ENCODE data around the gene CACNA2D3.
"Not testable (repeated sequence)": the region's sequence is repeated elsewhere in the genome, so short reads cannot be mapped to it uniquely, and the experiment has no call there.

CACNA2D3 gene

DNA sequence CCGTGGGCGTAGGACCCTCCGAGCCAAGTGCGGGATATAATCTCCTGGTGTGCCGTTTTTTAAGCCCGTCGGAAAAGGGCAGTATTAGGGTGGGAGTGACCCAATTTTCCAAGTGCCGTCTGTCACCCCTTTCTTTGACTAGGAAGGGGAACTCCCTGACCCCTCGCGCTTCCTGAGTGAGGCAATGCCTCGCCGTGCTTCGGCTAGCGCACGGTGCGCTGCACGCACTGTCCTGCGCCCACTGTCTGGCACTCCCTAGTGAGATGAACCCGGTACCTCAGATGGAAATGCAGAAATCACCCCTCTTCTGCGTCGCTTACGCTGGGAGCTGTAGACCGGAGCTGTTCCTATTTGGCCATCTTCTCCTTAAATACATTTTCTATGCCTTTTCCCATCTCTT, 342.2 kb downstream of the CACNA2D3 start:
- H3K4me3 ChIP-seq (ENCODE audit: low read depth, low read length); H3K27me3 ChIP-seq (ENCODE audit: control insufficient read depth, insufficient read depth, low read length); H3K36me3 ChIP-seq (ENCODE audit: control insufficient read depth, insufficient read depth, low read length); H3K4me1 ChIP-seq (ENCODE audit: control insufficient read depth, insufficient read depth, low read length); H3K9ac ChIP-seq (ENCODE audit: low read depth, low read length); H3K9me3 ChIP-seq (ENCODE audit: control insufficient read depth, insufficient read depth, low read length): not testable (repeated sequence)

DNA sequence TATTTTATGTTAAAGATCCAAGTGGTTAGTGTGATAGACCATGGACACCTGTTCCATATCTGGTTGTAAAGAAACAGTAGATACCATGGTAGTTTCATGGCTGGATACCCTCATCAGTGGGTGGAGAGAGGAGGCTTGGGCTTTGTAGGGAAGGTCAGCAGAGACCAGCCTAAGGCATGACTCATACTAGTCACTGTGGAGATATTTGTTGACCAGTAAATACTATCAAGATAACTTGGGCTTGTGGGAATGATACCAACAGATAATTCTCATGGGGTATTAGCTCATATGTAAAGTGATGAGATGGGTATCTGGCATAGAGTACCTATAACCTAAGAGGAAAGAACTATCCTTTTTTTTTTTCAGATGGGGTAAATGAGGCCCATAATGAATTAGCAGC, 354.5 kb downstream of the CACNA2D3 start:
- no peaks in the 10 kb centered on the region for H3K9me3 ChIP-seq (ENCODE audit: control insufficient read depth, insufficient read depth, low read length)

DNA sequence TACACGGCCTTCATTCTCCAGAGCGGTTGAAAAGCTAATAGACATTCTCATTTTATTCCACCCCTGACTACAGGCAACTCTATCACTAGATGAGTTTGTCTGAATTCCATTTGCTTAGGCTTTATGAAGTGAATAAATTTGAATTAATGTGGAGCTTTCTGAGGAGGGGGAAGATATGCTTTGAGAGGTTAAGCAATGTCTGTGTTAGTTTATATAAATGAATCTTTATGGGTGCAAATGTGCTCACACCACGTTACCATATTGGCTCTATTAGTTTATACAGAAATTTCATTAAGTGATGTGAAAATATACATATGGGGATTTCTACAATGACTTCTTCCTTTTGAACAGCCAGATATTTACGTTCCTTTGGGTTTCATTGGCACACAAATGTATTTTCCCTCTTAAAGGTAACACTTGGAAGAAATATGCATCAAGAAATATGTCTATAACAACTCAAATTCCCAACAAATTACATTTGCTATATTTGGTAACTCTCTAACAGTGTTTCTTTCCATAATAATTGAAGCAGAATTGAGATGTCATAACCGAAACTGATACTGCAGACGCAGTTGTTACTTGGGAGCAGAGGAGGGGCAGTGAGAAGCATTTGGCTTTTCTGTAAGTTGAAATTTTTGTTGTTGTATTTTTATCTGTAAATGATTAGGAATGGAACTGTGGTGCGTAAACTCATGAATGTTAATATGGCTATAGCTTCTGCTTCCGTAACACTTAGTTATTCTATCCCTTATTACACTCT, 359.4 kb downstream of the CACNA2D3 start:
- Histone ChIP-seq H3K9me3 (ENCODE audit: control insufficient read depth, insufficient read depth, low read length) (no peaks in the 10 kb centered on the region), H3K4me3 (ENCODE audit: low read depth, low read length) (no peak overlapping the region)

More for the DNA sequence above, 354.5 kb downstream of the CACNA2D3 start:
- Histone ChIP-seq H3K4me1 (ENCODE audit: control insufficient read depth, insufficient read depth, low read length) (no peaks in the 10 kb centered on the region), H3K9ac (ENCODE audit: low read depth, low read length) (no peak overlapping the region), H3K27me3 (ENCODE audit: control insufficient read depth, insufficient read depth, low read length) (no peaks in the 10 kb centered on the region), H3K4me3 (ENCODE audit: low read depth, low read length) (no peak overlapping the region), H3K36me3 (ENCODE audit: control insufficient read depth, insufficient read depth, low read length) (no peaks in the 10 kb centered on the region)

DNA sequence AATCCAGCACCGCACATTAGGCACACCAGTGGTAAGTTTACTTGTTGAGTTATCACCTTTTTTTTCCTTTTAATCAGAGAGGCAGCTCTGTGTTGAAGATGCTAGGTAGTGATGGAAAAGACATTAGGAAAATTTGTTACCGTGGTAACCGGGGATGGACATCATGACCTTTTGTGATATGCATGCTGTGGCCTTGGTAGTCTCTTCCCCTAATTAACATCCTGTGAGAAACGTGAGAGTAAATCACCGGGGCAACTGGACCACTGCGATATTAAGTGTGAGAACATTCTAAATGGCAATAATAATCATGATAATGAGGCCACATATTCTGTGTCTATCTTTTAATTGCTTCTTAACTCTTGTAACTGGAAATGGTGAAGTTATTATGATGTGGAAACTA, 362.0 kb downstream of the CACNA2D3 start:
- no peaks in the 10 kb centered on the region for H3K9me3 ChIP-seq (ENCODE audit: control insufficient read depth, insufficient read depth, low read length)
- no peak overlapping the region for H3K4me3 ChIP-seq (ENCODE audit: low read depth, low read length)
- no peak overlapping the region for H3K9ac ChIP-seq (ENCODE audit: low read depth, low read length)
- no peaks in the 10 kb centered on the region for H3K36me3 ChIP-seq (ENCODE audit: control insufficient read depth, insufficient read depth, low read length)
- H3K27me3 ChIP-seq (ENCODE audit: control insufficient read depth, insufficient read depth, low read length): no peaks in the 10 kb centered on the region
- no peaks in the 10 kb centered on the region for H3K4me1 ChIP-seq (ENCODE audit: control insufficient read depth, insufficient read depth, low read length)

More for the DNA sequence above, 359.4 kb downstream of the CACNA2D3 start:
- no peaks in the 10 kb centered on the region for H3K36me3 ChIP-seq (ENCODE audit: control insufficient read depth, insufficient read depth, low read length)
- H3K27me3 ChIP-seq (ENCODE audit: control insufficient read depth, insufficient read depth, low read length): no peaks in the 10 kb centered on the region
- no peak overlapping the region for H3K9ac ChIP-seq (ENCODE audit: low read depth, low read length)
- no peaks in the 10 kb centered on the region for H3K4me1 ChIP-seq (ENCODE audit: control insufficient read depth, insufficient read depth, low read length)

DNA sequence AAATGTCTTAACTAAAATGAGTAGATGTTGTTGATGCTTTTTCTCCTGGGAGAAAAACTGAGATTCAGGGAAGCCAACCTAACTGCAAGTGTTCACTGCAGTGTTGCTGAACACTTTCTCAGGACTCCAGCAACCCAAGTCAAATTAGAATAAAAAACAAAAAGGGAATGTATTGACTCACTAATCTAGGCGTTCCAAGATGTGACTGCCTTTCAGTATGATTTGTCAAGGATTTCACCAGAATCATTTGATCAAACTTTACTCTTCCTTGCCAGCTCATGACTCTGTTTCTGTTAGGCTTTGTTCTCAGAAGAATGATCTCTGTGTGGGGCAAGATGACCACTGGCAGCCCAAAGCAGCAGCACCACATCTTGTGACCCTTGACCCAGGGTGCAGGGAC, 364.0 kb downstream of the CACNA2D3 start:
- Histone ChIP-seq H3K9me3 (ENCODE audit: control insufficient read depth, insufficient read depth, low read length) (no peaks in the 10 kb centered on the region), H3K4me3 (ENCODE audit: low read depth, low read length) (no peak overlapping the region), H3K4me1 (ENCODE audit: control insufficient read depth, insufficient read depth, low read length) (no peaks in the 10 kb centered on the region), H3K36me3 (ENCODE audit: control insufficient read depth, insufficient read depth, low read length) (no peaks in the 10 kb centered on the region), H3K27me3 (ENCODE audit: control insufficient read depth, insufficient read depth, low read length) (no peaks in the 10 kb centered on the region), H3K9ac (ENCODE audit: low read depth, low read length) (no peak overlapping the region)

DNA sequence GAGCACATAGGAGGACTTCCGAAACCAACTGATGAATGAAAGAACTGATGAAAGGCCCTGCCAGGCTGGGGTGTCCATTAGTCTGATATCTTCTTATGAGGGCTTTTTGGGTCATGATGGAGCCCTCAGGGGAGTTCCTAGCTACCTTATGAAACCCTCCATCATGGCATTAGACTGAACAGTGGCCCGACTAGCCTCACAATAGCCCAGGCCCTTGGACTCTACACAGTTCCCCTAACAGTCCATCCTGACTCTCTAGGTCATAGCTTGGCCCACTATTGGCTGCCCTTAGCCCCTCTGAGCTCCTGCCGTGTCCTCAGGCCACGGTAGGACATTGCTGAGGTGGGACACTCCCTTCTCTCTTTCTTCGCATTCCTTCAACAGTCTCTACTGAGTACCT, 365.9 kb downstream of the CACNA2D3 start:
- Histone ChIP-seq H3K9ac (ENCODE audit: low read depth, low read length) (no peak overlapping the region), H3K36me3 (ENCODE audit: control insufficient read depth, insufficient read depth, low read length) (no peaks in the 10 kb centered on the region), H3K27me3 (ENCODE audit: control insufficient read depth, insufficient read depth, low read length) (no peaks in the 10 kb centered on the region), H3K4me3 (ENCODE audit: low read depth, low read length) (no peak overlapping the region), H3K9me3 (ENCODE audit: control insufficient read depth, insufficient read depth, low read length) (no peaks in the 10 kb centered on the region), H3K4me1 (ENCODE audit: control insufficient read depth, insufficient read depth, low read length) (no peaks in the 10 kb centered on the region)

DNA sequence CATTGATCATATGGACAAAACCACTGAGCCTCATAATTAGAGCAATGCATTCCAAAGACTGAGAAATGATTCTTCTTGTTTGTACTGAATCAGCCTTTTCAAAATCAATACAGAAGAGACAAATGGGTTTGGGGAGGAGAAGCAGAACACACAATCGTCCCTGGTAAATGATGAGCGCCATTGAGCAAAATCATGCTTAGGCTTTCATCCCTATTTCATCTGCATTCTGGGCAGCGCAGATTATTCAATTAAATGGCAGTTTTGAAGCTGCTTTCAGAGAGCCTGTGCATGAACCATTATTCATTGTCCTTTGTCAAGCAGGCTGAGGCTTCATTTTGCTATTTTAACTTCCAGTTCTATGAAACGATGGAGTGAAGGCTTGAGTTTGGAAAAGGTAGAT, 371.9 kb downstream of the CACNA2D3 start:
- Histone ChIP-seq H3K36me3 (ENCODE audit: control insufficient read depth, insufficient read depth, low read length) (no peaks in the 10 kb centered on the region), H3K9me3 (ENCODE audit: control insufficient read depth, insufficient read depth, low read length) (no peaks in the 10 kb centered on the region), H3K4me1 (ENCODE audit: control insufficient read depth, insufficient read depth, low read length) (no peaks in the 10 kb centered on the region), H3K27me3 (ENCODE audit: control insufficient read depth, insufficient read depth, low read length) (no peaks in the 10 kb centered on the region), H3K4me3 (ENCODE audit: low read depth, low read length) (no peak overlapping the region), H3K9ac (ENCODE audit: low read depth, low read length) (no peak overlapping the region)

DNA sequence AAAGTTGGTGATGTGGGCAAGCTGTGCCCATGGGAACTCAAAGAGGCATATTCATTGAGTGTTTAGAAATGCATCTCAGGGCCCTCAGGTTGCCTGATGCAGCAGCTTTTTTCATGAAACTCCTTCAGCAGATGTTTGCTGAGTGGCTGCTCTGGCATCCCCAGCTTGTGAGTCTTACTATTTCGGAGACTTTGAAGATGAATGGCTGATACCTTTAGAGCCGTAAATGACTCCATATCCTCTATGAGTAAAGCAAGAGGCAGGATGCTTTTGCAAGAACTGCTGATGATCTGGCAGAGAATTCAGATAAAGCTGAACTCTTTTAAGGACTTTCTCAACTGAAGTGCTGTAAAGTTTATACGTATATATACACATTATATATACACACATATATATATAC, 384.3 kb downstream of the CACNA2D3 start:
- Histone ChIP-seq H3K36me3 (ENCODE audit: control insufficient read depth, insufficient read depth, low read length) (no peaks in the 10 kb centered on the region), H3K4me1 (ENCODE audit: control insufficient read depth, insufficient read depth, low read length) (no peaks in the 10 kb centered on the region), H3K27me3 (ENCODE audit: control insufficient read depth, insufficient read depth, low read length) (no peaks in the 10 kb centered on the region), H3K9me3 (ENCODE audit: control insufficient read depth, insufficient read depth, low read length) (no peaks in the 10 kb centered on the region), H3K9ac (ENCODE audit: low read depth, low read length) (no peak overlapping the region), H3K4me3 (ENCODE audit: low read depth, low read length) (no peak overlapping the region)

DNA sequence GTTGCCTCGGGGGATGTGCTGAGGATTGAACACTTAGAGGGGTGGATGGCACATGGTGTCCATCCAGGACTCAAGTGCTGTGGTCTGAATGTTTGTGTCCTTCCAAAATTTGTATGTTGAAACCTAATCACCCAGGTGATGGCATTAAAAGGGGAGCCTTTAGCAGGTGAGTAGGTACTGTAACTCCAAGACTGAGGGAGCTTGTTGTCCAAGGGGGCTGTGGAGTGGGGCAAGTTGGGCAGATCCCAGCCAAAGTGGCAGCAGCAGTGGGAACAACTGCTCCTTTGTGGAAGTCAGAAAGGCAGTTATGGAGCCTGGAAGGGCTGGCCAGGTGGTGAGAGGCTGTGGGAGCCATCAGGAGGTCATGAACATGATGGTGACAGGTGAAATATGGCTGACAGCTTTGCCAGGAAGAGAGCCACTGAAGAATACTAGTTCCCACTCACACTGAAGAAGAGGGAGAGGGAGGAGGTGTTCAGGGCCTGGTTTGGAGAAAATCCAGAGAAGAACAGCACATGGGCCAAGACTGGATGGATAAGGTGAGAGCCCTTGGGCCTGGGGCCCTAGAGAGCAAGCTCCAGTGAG, 385.6 kb downstream of the CACNA2D3 start:
- Histone ChIP-seq H3K4me1 (ENCODE audit: control insufficient read depth, insufficient read depth, low read length) (no peaks in the 10 kb centered on the region), H3K27me3 (ENCODE audit: control insufficient read depth, insufficient read depth, low read length) (no peaks in the 10 kb centered on the region), H3K9me3 (ENCODE audit: control insufficient read depth, insufficient read depth, low read length) (no peaks in the 10 kb centered on the region), H3K9ac (ENCODE audit: low read depth, low read length) (no peak overlapping the region), H3K36me3 (ENCODE audit: control insufficient read depth, insufficient read depth, low read length) (no peaks in the 10 kb centered on the region), H3K4me3 (ENCODE audit: low read depth, low read length) (no peak overlapping the region)

DNA sequence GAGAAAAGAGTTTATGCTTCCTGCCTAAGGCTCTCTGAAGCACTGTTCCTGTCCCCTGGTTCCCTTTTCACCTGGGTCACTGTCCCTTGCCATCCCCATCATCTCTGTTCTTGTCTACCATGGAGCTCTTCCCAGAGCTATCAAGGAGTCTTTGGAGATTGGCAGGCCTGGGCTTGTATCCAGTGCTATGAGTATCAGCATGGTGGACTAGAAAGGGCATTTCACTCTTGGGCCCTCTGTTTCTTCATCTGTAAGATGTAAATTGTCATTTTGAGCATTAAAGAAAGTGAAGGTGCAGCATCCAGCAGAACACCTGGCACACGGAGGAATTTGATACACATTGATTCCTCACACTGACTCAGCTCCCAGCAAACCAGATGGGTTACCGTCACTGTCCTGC, 388.2 kb downstream of the CACNA2D3 start:
- no peaks in the 10 kb centered on the region for H3K4me1 ChIP-seq (ENCODE audit: control insufficient read depth, insufficient read depth, low read length)
- no peak overlapping the region for H3K4me3 ChIP-seq (ENCODE audit: low read depth, low read length)
- H3K9ac ChIP-seq (ENCODE audit: low read depth, low read length): no peak overlapping the region
- H3K9me3 ChIP-seq (ENCODE audit: control insufficient read depth, insufficient read depth, low read length): no peaks in the 10 kb centered on the region
- no peaks in the 10 kb centered on the region for H3K27me3 ChIP-seq (ENCODE audit: control insufficient read depth, insufficient read depth, low read length)
- no peaks in the 10 kb centered on the region for H3K36me3 ChIP-seq (ENCODE audit: control insufficient read depth, insufficient read depth, low read length)

DNA sequence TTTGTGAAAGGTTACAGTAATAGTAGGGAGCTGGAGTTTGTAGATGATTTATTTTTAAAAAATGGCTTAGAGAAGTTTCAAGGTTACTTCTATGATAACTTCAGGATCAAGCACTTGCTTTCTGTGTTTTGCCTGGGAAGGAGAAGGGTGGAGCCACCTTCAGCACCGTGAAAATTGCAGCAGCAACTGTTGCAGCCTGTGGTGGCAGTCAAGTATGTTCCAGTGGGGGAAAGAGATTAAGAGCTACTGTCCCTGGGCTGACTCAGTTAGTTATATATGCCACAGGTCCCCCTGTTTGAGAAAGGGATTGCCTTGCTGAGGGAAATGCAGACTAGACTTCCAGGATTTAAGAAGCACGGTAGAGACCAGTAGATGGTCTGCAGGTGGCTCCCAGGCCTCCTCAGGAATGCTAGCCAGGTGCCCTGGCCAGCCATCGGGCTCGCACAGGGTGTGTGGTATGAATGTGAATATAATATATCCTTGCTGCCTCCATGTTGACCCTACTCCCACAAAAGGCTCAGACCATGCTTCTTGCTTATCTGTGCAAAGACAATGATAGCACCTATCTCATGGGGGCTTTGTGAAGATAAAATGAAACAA, 389.5 kb downstream of the CACNA2D3 start:
- Histone ChIP-seq H3K36me3 (ENCODE audit: control insufficient read depth, insufficient read depth, low read length) (no peaks in the 10 kb centered on the region), H3K9me3 (ENCODE audit: control insufficient read depth, insufficient read depth, low read length) (no peaks in the 10 kb centered on the region), H3K27me3 (ENCODE audit: control insufficient read depth, insufficient read depth, low read length) (no peaks in the 10 kb centered on the region), H3K9ac (ENCODE audit: low read depth, low read length) (no peak overlapping the region), H3K4me1 (ENCODE audit: control insufficient read depth, insufficient read depth, low read length) (no peaks in the 10 kb centered on the region), H3K4me3 (ENCODE audit: low read depth, low read length) (no peak overlapping the region)

DNA sequence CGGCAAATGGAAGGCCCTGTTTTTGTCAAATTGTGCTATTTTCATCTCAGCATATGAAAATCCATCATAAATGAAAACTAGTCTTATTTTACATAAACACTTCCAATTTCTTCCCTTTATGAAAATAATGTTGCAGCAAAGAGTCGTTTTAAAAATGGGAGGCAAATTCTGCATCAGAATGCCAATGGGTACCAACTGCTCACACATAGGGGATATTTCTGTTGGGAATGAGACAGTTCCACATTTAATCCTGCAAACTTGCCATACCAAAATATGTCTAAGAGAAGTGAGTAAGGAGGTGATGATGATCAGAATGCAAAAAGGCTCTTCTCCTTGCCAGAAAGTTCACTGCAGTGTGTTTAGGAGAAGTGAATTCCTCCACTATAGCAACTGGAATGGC, 391.7 kb downstream of the CACNA2D3 start:
- H3K4me1 ChIP-seq (ENCODE audit: control insufficient read depth, insufficient read depth, low read length): no peaks in the 10 kb centered on the region
- H3K27me3 ChIP-seq (ENCODE audit: control insufficient read depth, insufficient read depth, low read length): no peaks in the 10 kb centered on the region
- no peaks in the 10 kb centered on the region for H3K9me3 ChIP-seq (ENCODE audit: control insufficient read depth, insufficient read depth, low read length)
- no peak overlapping the region for H3K4me3 ChIP-seq (ENCODE audit: low read depth, low read length)
- no peak overlapping the region for H3K9ac ChIP-seq (ENCODE audit: low read depth, low read length)
- no peaks in the 10 kb centered on the region for H3K36me3 ChIP-seq (ENCODE audit: control insufficient read depth, insufficient read depth, low read length)

Measured in iPS-15b (cell line).